Adipocyte (in vitro differentiated cells): ENCODE measurements around the gene CTDNEP1.

ENCODE experiments used
- DNase-seq: peaks from one replicate; pipeline ENCODE4 v3.0.0-alpha.2; 2015; ENCODE audit warnings: low read depth
- H3K27me3 ChIP-seq: replicated peaks from 2 replicates; pipeline ENCODE4 v1.7.0; 2013; ENCODE audit warnings: mild to moderate bottlenecking, low read length, moderate library complexity; ENCODE audit not compliant: control insufficient read depth, insufficient read depth
- H3K36me3 ChIP-seq: 2 replicates; pipeline ENCODE4 v1.7.0; 2013; ENCODE audit warnings: low read length, mild to moderate bottlenecking, moderate library complexity; ENCODE audit not compliant: control insufficient read depth, insufficient read depth, severe bottlenecking
- H3K4me1 ChIP-seq: 2 replicates; pipeline ENCODE4 v1.7.0; 2013; ENCODE audit warnings: mild to moderate bottlenecking, low read length, moderate library complexity; ENCODE audit not compliant: control insufficient read depth, insufficient read depth
- H3K4me3 ChIP-seq: 2 replicates; pipeline ENCODE4 v1.7.0; 2013; ENCODE audit warnings: mild to moderate bottlenecking, low read length, moderate library complexity
- H3K9ac ChIP-seq: 2 replicates; pipeline ENCODE4 v1.7.0; 2013; ENCODE audit warnings: mild to moderate bottlenecking, low read length, moderate library complexity
- H3K9me3 ChIP-seq: 2 replicates; pipeline ENCODE4 v1.7.0; 2013; ENCODE audit warnings: mild to moderate bottlenecking, low read length, moderate library complexity; ENCODE audit not compliant: control insufficient read depth

CTDNEP1 gene

DNA sequence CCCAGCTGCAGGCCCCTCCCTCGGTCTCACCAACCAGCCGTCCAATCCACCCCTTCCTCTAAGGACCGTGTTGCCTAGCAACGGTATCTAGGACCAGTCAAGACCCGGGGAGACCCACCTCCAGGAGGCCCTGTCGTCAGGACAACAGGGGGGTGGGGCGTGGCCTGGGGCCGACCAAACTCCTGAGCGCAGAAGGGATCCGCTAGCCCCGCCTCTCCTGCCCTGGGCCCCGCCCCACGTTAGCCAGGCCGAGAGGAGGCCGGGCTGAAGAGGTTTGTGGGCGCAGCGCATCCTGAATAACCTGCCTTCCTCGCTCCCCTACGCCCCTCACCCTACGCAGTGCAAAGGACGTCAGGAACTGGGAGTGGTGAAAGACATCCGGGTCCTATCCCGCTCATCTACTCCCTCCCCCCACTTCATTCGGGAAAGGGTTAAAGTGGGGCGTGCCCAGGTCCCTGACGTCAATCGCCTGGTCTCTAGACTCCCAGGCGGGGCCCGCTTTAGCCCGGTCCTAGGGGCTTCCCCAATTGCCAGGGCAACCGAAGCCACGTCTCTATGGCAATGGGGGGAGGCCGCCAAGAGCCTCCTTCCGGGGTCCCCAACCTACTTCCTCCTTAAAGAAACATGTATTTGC is 46.6 kb downstream of the CTDNEP1 start:
- DNase-seq = peak; percentile 57
- Histone ChIP-seq H3K36me3 (peaks cover 31% of the 10 kb centered on the region), H3K4me1 (peaks cover 7% of the 10 kb centered on the region), H3K9me3 (no peaks in the 10 kb centered on the region), H3K9ac (peak overlapping the region; percentile 79), H3K4me3 (peak overlapping the region; percentile 83), H3K27me3 (no peaks in the 10 kb centered on the region)

DNA sequence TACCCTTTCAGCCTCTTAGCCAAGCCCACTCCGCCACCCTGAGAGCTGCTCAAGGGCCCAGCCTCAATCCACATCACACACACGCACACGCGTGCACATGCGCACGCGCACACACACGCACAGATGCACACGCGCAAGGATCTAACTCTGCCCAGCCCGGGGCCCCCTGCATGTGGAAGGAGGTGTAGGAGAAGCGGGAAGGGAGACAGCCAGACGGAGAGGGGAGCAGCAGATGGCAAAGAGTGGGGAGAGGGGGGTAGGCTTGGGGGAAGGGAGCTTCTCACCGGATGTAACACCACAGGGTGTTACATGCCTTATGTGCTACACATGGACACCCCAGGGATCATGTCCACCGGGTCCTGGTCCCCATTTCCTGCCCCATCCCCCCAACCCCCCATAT is 47.2 kb downstream of the CTDNEP1 start:
- peak overlapping the region; percentile 83 for H3K4me3 ChIP-seq
- H3K4me1 ChIP-seq = peaks cover 7% of the 10 kb centered on the region
- no peaks in the 10 kb centered on the region for H3K9me3 ChIP-seq
- H3K36me3 ChIP-seq = peaks cover 31% of the 10 kb centered on the region
- H3K9ac ChIP-seq = peak overlapping the region; percentile 79
- no peaks in the 10 kb centered on the region for H3K27me3 ChIP-seq
- DNase-seq = no peak

DNA sequence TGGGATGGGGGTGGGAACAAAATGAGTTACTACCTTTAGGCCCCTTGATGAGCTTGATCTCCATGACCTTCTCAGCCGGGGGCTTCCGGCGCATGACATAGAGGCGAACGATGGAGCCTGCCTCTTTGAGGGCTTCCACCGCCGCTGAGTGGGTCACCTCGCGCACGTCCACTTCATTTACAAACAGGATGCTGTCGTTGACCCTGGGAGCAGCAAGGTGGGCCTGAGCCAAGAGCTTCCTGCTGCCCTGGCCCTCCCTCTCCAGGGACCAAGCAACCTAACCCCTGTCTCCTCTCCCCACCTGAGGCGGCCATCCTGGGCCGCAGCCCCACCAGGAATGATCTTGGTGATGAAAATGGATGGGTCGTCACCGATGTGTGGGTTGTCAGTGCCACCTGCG is 48.1 kb downstream of the CTDNEP1 start:
- H3K36me3 ChIP-seq = peaks cover 31% of the 10 kb centered on the region
- H3K4me3 ChIP-seq = no peak overlapping the region
- no peaks in the 10 kb centered on the region for H3K9me3 ChIP-seq
- peaks cover 7% of the 10 kb centered on the region for H3K4me1 ChIP-seq
- H3K9ac ChIP-seq = no peak overlapping the region
- no peaks in the 10 kb centered on the region for H3K27me3 ChIP-seq
- no peak for DNase-seq

DNA sequence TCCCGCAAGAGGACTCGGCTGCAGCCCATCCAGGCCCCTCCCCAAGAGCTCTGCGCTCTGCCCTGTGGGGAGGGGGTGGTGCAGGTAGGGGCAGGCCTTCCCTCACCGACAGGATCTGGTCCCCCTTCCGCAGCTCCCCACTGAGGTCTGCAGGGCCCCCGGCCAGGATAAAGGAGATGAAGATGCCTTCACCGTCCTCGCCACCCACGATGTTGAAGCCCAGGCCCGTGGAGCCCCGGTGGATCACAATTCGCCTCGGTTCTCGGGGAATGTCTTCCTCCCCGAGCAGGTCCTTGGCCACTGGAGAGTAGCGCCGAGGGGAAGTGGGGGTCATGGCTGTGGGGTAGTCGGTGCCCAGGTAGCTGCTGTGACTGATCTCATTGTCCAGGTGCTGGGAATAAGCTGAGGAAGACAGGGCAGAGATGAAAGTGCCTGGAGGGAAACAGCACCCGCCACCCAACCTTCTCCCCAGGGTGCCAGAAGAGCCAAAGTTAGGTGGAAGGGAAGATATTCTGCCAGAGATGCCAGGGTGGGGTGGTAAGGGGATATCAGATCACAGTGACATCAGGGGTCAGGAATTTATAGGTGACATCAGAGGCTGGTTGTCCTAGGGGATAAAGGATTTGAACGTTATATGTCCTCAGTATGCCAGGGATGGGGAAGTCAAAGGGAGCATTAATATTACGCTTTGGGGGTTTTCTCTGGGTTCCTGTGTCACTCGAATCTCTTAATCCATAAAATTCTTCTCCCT is 54.7 kb downstream of the CTDNEP1 start:
- H3K36me3 ChIP-seq = peaks cover 49% of the 10 kb centered on the region
- H3K27me3 ChIP-seq = no peaks in the 10 kb centered on the region
- no peak overlapping the region for H3K9ac ChIP-seq
- H3K4me1 ChIP-seq = no peaks in the 10 kb centered on the region
- no peak overlapping the region for H3K4me3 ChIP-seq
- H3K9me3 ChIP-seq = no peaks in the 10 kb centered on the region
- DNase-seq = no peak

DNA sequence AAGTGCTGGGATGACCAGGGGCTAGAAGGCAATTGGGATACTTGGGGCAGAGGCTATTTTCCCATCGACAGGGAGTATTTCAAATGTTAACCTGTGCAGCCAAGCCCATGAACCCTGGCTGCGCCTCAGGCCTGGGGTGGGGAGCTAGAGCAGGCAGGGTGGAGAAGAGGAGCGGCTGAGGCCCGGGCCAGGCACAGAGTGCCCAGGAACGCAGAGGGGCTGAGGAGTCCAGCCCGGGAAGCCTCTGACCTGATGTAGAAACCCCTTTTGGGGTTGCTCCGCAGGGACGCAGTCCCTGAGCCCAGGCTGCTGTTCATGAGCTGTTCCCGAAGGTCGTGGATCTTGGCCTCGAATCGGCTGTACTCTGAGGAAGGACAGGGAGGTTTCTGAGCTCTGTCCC is 55.6 kb downstream of the CTDNEP1 start:
- Histone ChIP-seq H3K36me3 (peaks cover 44% of the 10 kb centered on the region), H3K9me3 (no peaks in the 10 kb centered on the region), H3K27me3 (no peaks in the 10 kb centered on the region), H3K4me3 (no peak overlapping the region), H3K4me1 (no peaks in the 10 kb centered on the region), H3K9ac (no peak overlapping the region)
- no peak for DNase-seq
